Activated T-cell treated with anti-CD3 and anti-CD28 coated beads, Interleukin-2, amount 50 U/mL, for 48 hours (primary cell): ENCODE measurements around the gene SH3RF3.

Experiments
- DNase-seq, 2 experiments: peaks; one replicate each; pipeline ENCODE4 v3.0.0-alpha.2; 2020

SH3RF3 gene

GRCh38 chr2:109367683-109368082 is 238.7 kb downstream of the SH3RF3 start:
- DNase-seq: no peak

- peak in 1 of 2 experiments; percentile 5 for DNase-seq
These were observed 239.8 kb downstream of the SH3RF3 start for GRCh38 chr2:109368798-109369197.

GRCh38 chr2:109369671-109370191 is 240.7 kb downstream of the SH3RF3 start:
- DNase-seq: peak in 1 of 2 experiments; percentile 5

DNA sequence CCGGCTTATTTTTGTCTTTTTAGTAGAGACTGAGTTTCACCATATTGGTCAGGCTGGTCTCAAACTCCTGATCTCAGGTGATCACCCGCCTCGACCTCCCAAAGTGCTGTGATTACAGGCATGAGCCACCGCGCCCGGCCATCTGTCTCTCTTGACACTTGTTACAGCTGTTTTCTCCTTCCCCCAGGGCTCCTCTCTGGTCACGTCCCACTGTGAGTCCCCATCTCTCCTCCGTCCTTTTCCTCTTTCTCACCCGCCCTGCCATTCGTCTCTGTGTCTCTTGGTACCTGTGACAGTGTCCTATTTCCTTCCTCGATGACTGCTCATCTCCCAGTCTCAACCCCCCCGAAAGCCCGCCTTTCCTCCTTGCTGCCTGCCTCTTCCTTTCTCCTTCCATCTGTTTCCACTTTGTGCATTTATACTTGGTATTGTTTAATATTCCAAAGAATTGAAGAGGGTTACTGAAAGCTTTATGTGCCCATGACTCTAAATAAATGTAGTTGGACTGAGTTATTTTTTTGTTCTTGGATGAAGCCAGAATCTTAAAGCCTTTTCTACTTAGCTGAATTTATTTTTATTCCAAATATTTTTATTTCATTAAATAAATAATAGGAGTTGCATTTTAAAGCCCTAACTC is 241.5 kb downstream of the SH3RF3 start:
- peak in 1 of 2 experiments; percentile 6 for DNase-seq

DNA sequence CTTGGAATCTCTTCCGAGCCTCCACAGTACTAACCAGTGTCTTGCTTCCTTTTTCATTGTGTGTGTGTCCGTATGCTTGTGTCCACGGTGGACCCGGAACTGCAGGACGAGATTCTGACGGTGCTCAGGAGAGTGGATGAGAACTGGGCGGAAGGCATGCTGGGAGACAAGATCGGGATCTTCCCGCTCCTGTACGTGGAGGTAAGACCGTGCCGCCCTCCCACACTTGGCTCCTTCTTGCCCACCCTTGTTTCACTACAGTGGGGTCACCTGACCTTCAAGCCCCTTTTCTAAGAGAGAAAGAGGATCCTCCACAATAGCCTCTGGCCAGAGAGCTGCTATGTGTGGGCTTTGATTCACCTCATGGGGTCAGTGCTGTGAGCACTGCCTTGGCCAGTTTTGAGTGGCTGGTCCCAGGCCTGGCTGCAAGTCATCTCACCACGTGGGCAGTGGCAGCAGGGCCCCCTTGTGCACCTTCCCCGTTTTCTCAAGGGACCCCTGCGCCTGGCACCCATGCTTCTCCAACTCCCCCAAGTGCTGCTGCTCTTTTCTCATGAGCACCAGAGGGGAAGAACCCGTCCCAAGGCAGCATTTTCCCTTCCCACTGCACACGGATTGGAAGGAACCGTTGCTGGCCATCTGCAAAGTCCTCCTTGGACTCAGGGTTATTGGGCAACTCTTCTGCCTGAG is 242.6 kb downstream of the SH3RF3 start:
- no peak for DNase-seq

GRCh38 chr2:109372171-109372568 is 243.2 kb downstream of the SH3RF3 start:
- no peak for DNase-seq

DNA sequence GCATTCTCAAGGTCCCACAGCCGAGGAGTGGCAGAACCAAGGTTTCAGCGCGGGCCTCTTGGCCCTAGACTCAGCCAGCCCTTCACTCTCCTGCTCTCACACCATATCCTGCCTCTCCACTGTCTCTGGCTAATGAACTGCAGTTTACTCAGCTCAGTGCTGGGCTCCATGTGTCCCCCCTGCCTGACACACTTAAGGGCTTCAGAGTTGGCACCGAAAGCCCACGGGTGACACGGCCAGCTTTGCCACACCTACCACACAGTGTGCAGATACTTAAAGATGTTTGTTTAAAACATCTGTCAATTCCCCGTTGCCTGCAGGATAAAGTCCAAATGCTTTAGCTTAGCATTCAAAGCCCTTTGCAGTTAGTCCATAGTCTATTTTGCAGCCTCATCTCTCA is 243.6 kb downstream of the SH3RF3 start:
- peak in 1 of 2 experiments; percentile 4 for DNase-seq

DNA sequence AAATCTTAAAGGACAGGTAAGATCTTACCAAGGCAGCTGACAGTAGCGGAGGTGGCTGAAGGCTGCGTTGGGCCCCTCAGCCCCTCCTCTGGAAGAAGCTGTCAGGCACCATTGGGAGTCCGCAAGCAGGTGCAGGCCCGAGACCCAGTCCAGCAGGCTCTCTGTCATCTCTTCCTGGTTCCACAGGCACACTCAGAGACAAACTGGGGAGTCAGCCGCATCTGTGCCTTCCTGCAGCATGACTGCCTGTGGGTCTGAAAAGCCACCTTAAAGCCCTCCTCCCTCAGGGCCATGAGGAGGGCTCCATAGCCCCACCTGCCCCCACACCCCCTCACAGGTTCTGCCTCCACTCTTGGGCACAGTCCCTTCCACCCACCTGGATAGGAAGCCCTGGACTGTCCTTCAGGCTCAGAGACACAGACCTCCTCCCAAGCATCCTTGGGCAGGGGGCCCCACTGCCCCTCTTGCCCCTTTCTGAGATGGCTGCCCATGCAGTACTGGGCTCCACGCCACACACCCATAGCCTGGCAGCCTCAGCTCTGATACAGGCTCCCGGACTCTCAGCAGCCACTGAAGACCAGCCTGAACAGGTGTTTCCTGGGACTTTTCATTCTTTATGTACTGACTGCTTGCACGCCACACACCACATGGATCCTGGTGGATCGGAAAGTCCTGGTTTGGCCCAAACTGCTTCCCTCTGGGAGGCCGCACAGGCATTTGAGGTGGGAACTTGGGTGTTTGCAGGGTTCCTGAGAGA is 245.0 kb downstream of the SH3RF3 start:
- DNase-seq: peak in 1 of 2 experiments; percentile 10

DNA sequence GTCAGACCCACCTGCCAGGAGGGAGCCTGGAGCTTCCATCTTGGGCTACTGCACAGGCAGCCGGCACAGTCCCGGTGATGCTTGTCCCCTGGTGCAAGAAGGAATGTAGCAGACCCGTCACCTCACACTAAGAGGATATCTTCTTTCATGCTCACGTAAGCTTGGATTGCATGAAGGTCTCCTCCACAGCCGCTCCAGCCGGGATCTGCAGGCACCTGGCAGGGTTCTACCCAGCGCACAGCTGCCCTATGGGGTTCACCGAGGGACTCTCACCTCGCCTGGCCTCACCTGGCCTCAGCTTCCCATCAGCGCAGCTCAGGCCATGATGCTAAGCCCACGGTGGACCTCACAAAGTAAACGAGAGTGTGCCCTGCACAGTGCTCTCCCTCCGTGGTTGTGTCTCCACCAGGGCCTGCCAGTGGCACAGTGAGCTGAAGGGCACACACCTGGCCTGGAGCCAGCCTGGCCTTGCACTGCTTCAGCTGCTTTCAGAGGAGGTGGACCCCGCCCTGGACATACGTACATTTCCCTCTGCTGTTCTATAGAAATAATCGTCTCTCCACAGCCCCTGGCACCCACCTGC is 245.6 kb downstream of the SH3RF3 start:
- DNase-seq: peak in 1 of 2 experiments; percentile 8

GRCh38 chr2:109375131-109375561 is 246.1 kb downstream of the SH3RF3 start:
- DNase-seq: peak in 1 of 2 experiments; percentile 9

DNA sequence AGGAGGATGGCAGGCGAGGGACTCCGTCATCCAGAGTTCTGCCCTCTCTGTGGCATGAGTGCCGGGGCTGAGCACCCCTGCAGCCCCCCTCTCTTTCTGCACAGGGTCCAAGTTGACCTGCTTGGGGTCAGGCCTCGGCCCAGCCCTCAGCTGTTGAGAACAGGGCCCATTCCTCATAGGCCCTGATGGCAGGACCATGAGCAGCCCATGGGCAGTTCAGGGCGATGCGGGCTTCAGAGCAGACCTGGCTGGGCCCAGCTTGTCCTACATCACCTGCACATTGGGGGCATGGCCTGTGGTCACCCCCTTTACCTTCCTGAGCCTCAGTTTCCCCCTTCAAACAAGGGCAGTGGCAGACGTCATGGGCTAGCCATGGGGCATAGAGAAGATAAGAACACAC is 246.7 kb downstream of the SH3RF3 start:
- DNase-seq: peak in 1 of 2 experiments; percentile 4

DNA sequence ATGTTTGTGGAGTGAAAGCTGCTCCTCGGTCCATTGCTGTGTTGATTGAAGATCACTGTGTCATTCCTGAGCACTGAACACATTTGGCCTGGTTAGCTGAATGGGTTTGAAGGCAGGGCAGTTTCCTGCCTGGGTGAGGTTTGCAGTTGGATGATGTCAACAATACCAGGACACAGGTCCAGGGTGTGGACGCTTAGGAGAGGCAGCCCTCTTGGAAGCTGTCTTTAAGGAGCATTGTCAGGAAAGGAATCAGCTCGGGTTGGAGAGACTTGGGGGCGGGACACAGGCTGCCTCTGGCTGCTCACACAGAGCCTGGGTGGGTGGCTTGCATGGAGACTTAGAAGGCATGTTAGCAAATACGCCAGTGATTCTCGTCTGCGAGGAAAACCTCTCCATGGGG is 247.1 kb downstream of the SH3RF3 start:
- DNase-seq: peak in 1 of 2 experiments; percentile 7

DNA sequence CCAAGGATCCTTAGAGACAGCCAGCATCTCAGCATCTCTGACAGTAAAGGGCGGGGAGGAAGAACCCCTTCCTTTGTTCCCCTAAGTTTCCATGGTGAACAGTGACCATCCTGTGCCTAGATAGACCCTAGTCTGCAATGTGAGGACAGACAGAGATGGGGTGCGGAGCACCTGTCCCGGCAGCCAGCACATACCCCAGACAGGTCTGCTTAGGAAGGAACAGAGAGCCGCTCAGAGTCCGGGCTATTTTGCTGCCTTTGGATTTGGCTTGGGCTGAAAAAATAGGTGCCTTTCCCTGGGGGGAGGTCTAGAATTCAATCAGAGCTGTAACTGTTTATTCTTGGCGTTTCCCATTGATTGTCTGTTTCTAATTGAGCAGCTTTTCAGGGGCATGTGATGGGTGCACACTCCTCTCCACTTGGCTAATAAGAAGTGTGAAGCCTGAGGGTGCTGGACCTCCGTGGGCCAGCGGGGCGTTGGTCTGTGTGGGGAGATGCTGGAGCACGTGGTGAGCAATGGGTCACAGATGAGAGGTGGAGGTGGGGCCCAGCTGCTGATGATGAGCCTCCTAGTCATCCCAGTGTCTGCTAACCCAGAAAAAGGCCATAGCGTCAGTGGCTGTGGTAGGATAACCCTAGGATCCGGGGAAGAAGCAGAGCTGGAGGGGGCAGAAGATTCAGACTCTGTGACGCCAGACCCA is 247.9 kb downstream of the SH3RF3 start:
- peak in 1 of 2 experiments; percentile 9 for DNase-seq

- DNase-seq: no peak
These were observed 249.0 kb downstream of the SH3RF3 start for GRCh38 chr2:109377976-109378375.

DNA sequence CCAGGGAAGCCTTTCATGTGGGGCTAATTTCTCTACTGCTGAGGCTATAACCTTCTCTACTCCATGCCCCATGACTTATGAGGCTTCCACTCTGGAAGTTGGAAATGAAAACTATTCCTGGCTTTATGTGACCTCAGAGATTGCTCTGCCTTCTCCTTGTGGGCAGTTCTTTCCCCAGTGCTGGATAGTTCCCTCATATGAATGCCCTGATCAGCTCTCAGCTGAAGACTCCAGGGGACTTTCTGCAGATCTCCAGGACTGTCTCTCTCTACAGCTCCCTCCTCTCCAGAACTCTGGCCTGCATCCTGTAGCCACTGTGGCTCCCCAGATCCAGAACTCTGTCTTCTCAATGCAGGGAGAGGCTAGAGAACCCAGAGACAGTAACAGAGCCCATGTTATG is 249.7 kb downstream of the SH3RF3 start:
- DNase-seq: no peak

GRCh38 chr2:109379507-109379906 is 250.5 kb downstream of the SH3RF3 start:
- peak in 1 of 2 experiments; percentile 2 for DNase-seq

- DNase-seq: peak in 1 of 2 experiments; percentile 11
These were observed 251.7 kb downstream of the SH3RF3 start for GRCh38 chr2:109380502-109381326.

DNA sequence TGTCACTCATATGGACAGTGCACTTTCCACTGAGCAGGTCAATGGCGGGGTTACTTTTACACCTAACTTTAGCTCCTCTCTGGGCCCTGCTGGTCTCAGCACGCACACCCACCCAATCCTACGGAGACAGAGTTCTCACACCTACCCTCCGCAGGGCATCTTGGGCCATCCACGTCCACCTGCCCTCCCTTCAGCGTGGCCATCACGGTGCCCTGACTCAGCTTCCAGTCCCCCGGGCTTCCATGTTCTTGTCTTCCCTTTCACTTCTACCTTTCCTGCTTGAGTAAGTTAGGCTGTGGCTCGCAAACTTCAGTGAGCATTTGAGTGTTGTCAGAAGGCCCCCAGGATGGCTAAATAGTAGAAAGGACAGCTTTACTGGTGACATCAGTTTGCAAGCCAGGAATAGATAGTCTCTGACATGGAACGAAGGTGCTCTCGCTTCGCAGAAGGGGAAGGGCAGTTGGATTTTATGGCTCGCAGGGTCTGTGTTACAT is 252.4 kb downstream of the SH3RF3 start:
- DNase-seq: no peak

DNA sequence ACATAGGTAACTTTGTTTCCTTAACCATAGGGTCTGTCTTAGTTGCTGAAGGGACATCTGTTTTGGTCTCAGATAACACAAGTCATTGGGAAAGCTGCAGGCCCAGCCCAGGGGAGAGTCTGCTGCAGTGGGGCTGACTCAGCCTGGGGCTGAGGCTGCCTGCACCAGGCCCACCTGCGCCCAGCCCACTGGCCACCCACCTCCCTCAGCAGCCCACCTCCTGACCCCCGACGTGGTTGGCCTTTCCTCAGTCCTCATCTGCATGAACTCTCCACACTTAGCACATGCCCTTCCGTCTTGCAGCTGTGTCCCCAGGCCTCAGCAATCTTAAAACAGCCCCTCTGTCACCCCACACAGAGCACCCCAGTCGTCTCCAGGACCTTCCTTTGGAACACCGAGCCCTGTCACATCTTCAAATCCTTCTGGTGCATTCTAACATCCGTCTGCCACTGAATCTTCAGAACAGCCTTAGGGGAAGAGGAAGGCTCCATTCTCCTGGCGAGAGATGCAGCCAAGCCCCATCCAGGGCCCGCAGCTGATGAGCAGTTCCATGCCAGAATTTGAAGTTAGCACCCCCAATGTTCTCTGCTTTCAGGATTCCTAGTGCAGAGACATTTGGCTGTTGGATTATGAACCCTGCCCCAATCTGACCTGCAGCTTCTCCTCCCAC is 253.4 kb downstream of the SH3RF3 start:
- peak; percentile 3 for DNase-seq

DNA sequence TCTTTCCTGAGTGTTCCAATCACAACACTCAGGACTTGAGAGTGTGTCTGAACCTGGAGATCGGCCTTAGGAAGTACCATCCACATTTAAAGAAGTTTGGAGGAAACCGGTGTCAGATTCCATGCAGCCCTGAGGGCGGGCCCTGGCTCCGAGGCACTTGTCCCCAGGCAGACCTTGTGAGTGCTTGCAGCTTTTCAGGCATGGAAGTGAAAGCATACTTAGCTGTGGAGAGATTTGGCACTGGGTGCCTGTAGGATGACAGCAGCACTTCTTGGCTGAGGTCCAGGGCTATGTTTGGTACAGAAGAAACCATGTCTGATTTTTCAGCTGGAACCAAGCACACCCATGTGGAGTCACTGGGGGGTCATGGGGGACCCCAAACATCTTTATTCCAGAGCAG is 253.9 kb downstream of the SH3RF3 start:
- peak in 1 of 2 experiments; percentile 7 for DNase-seq
